MCF 10A (cell line): Measurements from ENCODE around the gene ASB8. TPM values are rescaled to one million over a fixed set of nuclear protein-coding genes. Genes with fewer than 3 reads are reported as not detected.

Source experiments
- BruUV-seq: library from RNA; stranded (reverse); fragments of 400-500 nt; replicated peaks from 2 replicates; lab custom pipeline; 2021; lab: Mats Ljungman, UMichigan
- CTCF ChIA-PET: fragments of 300-600 bp; sonication (Branson Sonifier 250); formaldehyde crosslinking; extraction: SDS; loops from one replicate; lab custom pipeline; 2021; ENCODE audit warnings: antibody characterized with exemption, inconsistent platforms; lab: Yijun Ruan, JAX
- POLR2A ChIA-PET: fragments of 300-600, 350-650 bp; sonication (Branson Sonifier 250); formaldehyde crosslinking; extraction: SDS; loops from one replicate; lab custom pipeline; 2020; ENCODE audit warnings: antibody characterized with exemption, inconsistent platforms; lab: Yijun Ruan, JAX
- DNase-seq: peaks from one replicate; pipeline ENCODE4 v3.0.0-alpha.2; 2018; ENCODE audit not compliant: unreplicated experiment
- H3K27ac Mint-ChIP-seq: one replicate; pipeline ENCODE4 v1.8.0; 2022; ENCODE audit warnings: mild to moderate bottlenecking, low read depth, mixed read lengths; ENCODE audit not compliant: unreplicated experiment
- H3K27me3 Mint-ChIP-seq: one replicate; pipeline ENCODE4 v1.8.0; 2022; ENCODE audit warnings: mixed read lengths; ENCODE audit not compliant: insufficient read depth, unreplicated experiment
- H3K36me3 Mint-ChIP-seq: one replicate; pipeline ENCODE4 v1.8.0; 2022; ENCODE audit warnings: mild to moderate bottlenecking, moderate library complexity, mixed read lengths; ENCODE audit not compliant: insufficient read depth, unreplicated experiment
- H3K4me1 Mint-ChIP-seq: one replicate; pipeline ENCODE4 v1.8.0; 2022; ENCODE audit warnings: mixed read lengths; ENCODE audit not compliant: insufficient read depth, unreplicated experiment
- H3K4me3 Mint-ChIP-seq: one replicate; pipeline ENCODE4 v1.8.0; 2022; ENCODE audit warnings: mild to moderate bottlenecking, moderate library complexity, mixed read lengths; ENCODE audit not compliant: unreplicated experiment
- H3K9me3 Mint-ChIP-seq: one replicate; pipeline ENCODE4 v1.8.0; 2022; ENCODE audit warnings: mixed read lengths; ENCODE audit not compliant: unreplicated experiment
- CTCF ChIP-seq: fragments of 200-600 bp; IDR thresholded peaks from one replicate; pipeline ENCODE4 v1.8.0; 2022; ENCODE audit warnings: antibody characterized with exemption, mild to moderate bottlenecking; ENCODE audit not compliant: unreplicated experiment
- intact Hi-C: fragments of 100-400 bp; cut with micrococcal nuclease; formaldehyde crosslinking; loops from 2 replicates; pipeline ENCODE4 v1.14.1; 2022
- total RNA-seq: library from RNA; stranded (reverse); gene quantifications from 2 replicates; pipeline ENCODE4 v1.2.3, GENCODE V29; 2022

Gene ASB8
- total RNA-seq, 1 experiment from 2014 or later, result 24.0 TPM

DNA sequence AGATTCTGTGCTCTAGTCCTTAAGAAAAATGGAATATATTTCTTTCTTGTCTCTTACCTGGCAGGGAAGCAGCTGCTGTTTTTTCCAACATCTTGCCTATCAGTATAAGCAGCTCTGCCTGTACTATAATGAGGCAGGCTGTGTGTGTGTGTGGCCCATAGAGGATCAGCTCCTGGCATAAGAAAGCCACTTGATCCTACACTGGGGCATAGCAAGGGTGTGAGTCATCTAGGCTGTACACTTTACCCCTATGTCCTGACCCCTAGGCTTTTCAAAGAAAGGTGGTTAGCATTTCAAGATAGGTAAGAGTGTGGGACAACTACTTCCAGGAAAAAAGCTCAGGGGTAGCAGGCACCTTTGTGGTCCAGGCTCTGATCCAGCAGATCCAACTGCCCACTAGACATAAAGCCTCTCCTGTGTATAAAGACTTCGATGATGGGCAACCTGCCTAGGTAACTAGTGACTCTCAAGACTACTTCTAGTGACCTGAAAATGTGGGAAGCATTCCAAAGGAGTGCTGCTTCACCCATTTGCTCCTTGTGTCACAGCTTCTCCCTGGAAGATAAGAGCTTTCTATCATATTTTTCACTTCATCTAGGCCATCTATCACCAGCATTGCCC is 46.5 kb downstream of the ASB8 start:
- H3K27me3 Mint-ChIP-seq, result peaks cover 12% of the 10 kb centered on the region
- H3K27ac Mint-ChIP-seq, result no peak overlapping the region
- BruUV-seq, result no TSS peak
- no peak for TF ChIP-seq CTCF
- CTCF ChIA-PET, result interaction anchor here (1.5 kb wide), 1 partner anchor 11 kb away, joined by 4 read pairs; no protein-coding TSS in a partner anchor
- DNase-seq, result no peak
- peaks cover 8% of the 10 kb centered on the region for H3K4me1 Mint-ChIP-seq
- H3K36me3 Mint-ChIP-seq, result no peaks in the 10 kb centered on the region
- H3K9me3 Mint-ChIP-seq, result no peaks in the 10 kb centered on the region
- no peak overlapping the region for H3K4me3 Mint-ChIP-seq
- POLR2A ChIA-PET, result no interaction called here
- intact Hi-C loops, result no loop called here

- no peak for DNase-seq
- POLR2A ChIA-PET, result interaction anchor here (0.6 to 8.4 kb wide), 4 partner anchors 9 to 573 kb away, joined by 3 to 99 read pairs (median 3); partner anchors contain the start of genes KANSL2 and PFKM
- TF ChIP-seq CTCF, result no peak
These were observed 47.9 kb downstream of the ASB8 start for GRCh38 chr12:48109424-48109823.

DNA sequence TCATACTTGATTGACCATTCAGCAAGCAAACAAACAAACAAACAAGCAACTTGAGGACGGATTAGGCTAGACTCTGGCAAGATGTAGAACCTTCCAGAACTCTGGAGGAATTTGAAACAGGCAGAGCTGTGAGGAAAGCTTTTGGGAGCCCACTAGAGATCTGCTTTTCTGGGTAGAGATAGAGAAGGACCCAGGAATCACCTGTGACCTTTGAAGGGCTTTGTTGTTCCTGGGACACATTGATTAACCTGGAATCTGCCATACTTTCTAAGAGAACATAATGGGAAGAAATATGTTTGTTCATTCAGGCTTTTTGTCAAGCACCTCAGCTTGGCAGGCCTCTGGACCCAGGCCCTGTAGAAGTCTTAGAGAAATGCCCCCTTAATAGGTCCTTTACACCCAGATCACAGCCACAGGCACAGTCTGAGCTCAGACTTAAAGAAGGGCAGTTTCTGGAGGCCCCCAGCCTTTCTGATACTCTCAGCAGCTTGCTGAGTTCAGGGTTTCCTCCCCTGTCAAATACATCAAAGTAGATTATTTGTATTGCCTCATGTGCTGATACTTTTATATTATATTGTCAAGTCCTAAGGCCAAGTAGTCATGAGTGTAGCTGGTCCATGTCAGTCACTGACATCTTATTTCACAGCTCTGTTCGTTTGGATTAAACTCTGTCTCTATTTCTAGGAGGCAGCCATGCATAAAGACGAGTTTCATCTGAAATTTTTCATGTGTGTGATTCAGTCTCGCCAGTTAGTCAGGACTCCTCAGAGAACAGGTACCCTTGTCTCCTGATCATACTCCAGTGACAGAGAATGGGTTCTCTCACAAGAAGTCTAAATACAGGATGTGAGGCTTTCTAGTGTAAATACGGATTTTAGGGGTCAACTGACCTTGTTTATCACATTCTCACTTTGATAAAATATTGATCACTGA is 50.4 kb downstream of the ASB8 start:
- Mint-ChIP-seq H3K9me3 (no peaks in the 10 kb centered on the region), H3K27ac (peak overlapping the region; percentile 98), H3K4me3 (peak overlapping the region; percentile 91), H3K4me1 (peaks cover 24% of the 10 kb centered on the region), H3K36me3 (peaks cover 6% of the 10 kb centered on the region), H3K27me3 (peaks cover 12% of the 10 kb centered on the region)
- POLR2A ChIA-PET, result interaction anchor here (0.6 to 8.4 kb wide), 9 partner anchors 12 to 575 kb away, joined by 3 to 99 read pairs (median 4); partner anchors contain the start of genes ASB8, KANSL2 and PFKM
- CTCF ChIA-PET, result interaction anchor here (0.6 to 1.5 kb wide), 7 partner anchors 10 to 60 kb away, joined by 3 to 5 read pairs (median 4); no protein-coding TSS in a partner anchor
- TF ChIP-seq CTCF, result no peak
- no TSS peak for BruUV-seq
- intact Hi-C loops, result loop anchor here (2.0 kb wide), 1 partner anchor 50 kb away; the partner anchor contains the start of gene ASB8
- DNase-seq, result no peak

More at GRCh38 chr12:48109424-48109823, 47.9 kb downstream of the ASB8 start:
- CTCF ChIA-PET, result interaction anchor here (0.6 to 1.5 kb wide), 2 partner anchors 9 to 20 kb away, joined by 3 to 4 read pairs; no protein-coding TSS in a partner anchor
- H3K4me1 Mint-ChIP-seq, result peaks cover 14% of the 10 kb centered on the region
- no peak overlapping the region for H3K27ac Mint-ChIP-seq
- H3K4me3 Mint-ChIP-seq, result no peak overlapping the region
- no TSS peak for BruUV-seq
- intact Hi-C loops, result no loop called here
- H3K27me3 Mint-ChIP-seq, result peaks cover 12% of the 10 kb centered on the region
- H3K36me3 Mint-ChIP-seq, result peaks cover 6% of the 10 kb centered on the region
- no peaks in the 10 kb centered on the region for H3K9me3 Mint-ChIP-seq
